ENCODE measurements around the gene ELMO1. TPM values are rescaled to one million over a fixed set of nuclear protein-coding genes. Genes with fewer than 3 reads are reported as not detected.

Gene ELMO1
- total and polyA plus RNA-seq, 2 donors from 2014 or later: 6.0 to 35.4 TPM

GRCh38 chr7:37211097-37211880, 237.4 kb downstream of the ELMO1 start:
- Histone ChIP-seq H3K9me3 (ENCODE audit: control insufficient read depth in 2 of 3, insufficient read depth in 1 of 3, low read length in 3 of 3) (no peaks in the 10 kb centered on the region), H3K9ac (ENCODE audit: low read length in 3 of 3) (no peak overlapping the region), H3K27me3 (ENCODE audit: control insufficient read depth, insufficient read depth, low read length) (no peaks in the 10 kb centered on the region), H3K36me3 (ENCODE audit: control insufficient read depth in 2 of 3, insufficient read depth in 3 of 3, low read length in 3 of 3) (no peaks in the 10 kb centered on the region), H3K4me3 (ENCODE audit: low read length in 3 of 3) (no peak overlapping the region), H3K4me1 (ENCODE audit: control insufficient read depth in 2 of 3, insufficient read depth in 2 of 3, low read depth in 1 of 3, low read length in 3 of 3) (no peaks in the 10 kb centered on the region), H3K27ac (ENCODE audit: low read depth in 2 of 2, low read length in 2 of 2) (no peak overlapping the region)
- FAIRE-seq (no peak), DNase-seq (peak in 1 of 5 donors; percentile 47)
- intact Hi-C loops (cut with DNase I): no loop called here
- TF ChIP-seq CTCF (IDR thresholded peaks at IDR 0.05; ENCODE audit: borderline replicate concordance, extremely low read depth, insufficient read depth): no peak

- Histone ChIP-seq H3K27me3 (ENCODE audit: control insufficient read depth, insufficient read depth, low read length) (no peaks in the 10 kb centered on the region), H3K36me3 (ENCODE audit: control insufficient read depth in 2 of 3, insufficient read depth in 3 of 3, low read length in 3 of 3) (no peaks in the 10 kb centered on the region), H3K4me1 (ENCODE audit: control insufficient read depth in 2 of 3, insufficient read depth in 2 of 3, low read depth in 1 of 3, low read length in 3 of 3) (no peaks in the 10 kb centered on the region), H3K4me3 (ENCODE audit: low read length in 3 of 3) (no peak overlapping the region), H3K27ac (ENCODE audit: low read depth in 2 of 2, low read length in 2 of 2) (no peak overlapping the region), H3K9ac (ENCODE audit: low read length in 3 of 3) (no peak overlapping the region), H3K9me3 (ENCODE audit: control insufficient read depth in 2 of 3, insufficient read depth in 1 of 3, low read length in 3 of 3) (no peaks in the 10 kb centered on the region)
- no peak for DNase-seq
- intact Hi-C loops (cut with DNase I): no loop called here
- no peak for FAIRE-seq
- TF ChIP-seq CTCF (IDR thresholded peaks at IDR 0.05; ENCODE audit: borderline replicate concordance, extremely low read depth, insufficient read depth): no peak
Measured at GRCh38 chr7:37209195-37209594, 239.5 kb downstream of the ELMO1 start.

- H3K4me1 ChIP-seq (ENCODE audit: control insufficient read depth in 2 of 3, insufficient read depth in 2 of 3, low read depth in 1 of 3, low read length in 3 of 3): no peaks in the 10 kb centered on the region
- H3K4me3 ChIP-seq (ENCODE audit: low read length in 3 of 3): no peak overlapping the region
- no peaks in the 10 kb centered on the region for H3K36me3 ChIP-seq (ENCODE audit: control insufficient read depth in 2 of 3, insufficient read depth in 3 of 3, low read length in 3 of 3)
- intact Hi-C loops (cut with DNase I): no loop called here
- FAIRE-seq: peak; percentile 93
- peak in 3 of 5 donors; percentile 38 to 86 (median 65) for DNase-seq
- H3K9me3 ChIP-seq (ENCODE audit: control insufficient read depth in 2 of 3, insufficient read depth in 1 of 3, low read length in 3 of 3): no peaks in the 10 kb centered on the region
- no peak overlapping the region for H3K9ac ChIP-seq (ENCODE audit: low read length in 3 of 3)
- no peak overlapping the region for H3K27ac ChIP-seq (ENCODE audit: low read depth in 2 of 2, low read length in 2 of 2)
- no peaks in the 10 kb centered on the region for H3K27me3 ChIP-seq (ENCODE audit: control insufficient read depth, insufficient read depth, low read length)
- TF ChIP-seq CTCF (IDR thresholded peaks at IDR 0.05; ENCODE audit: borderline replicate concordance, extremely low read depth, insufficient read depth): peak; percentile 75
Measured at GRCh38 chr7:37208528-37208927, 240.1 kb downstream of the ELMO1 start.

Measured in kidney (tissue), 14 donors.